Progenitor cell of endocrine pancreas (in vitro differentiated cells): ENCODE data around the gene IL6ST. TPM values are rescaled to one million over a fixed set of nuclear protein-coding genes. Genes with fewer than 3 reads are reported as not detected.

ENCODE experiments used
- DNase-seq: peaks from one replicate; pipeline ENCODE4 v3.0.0; 2021; ENCODE audit warnings: low spot score; ENCODE audit not compliant: unreplicated experiment
- H3K27ac Mint-ChIP-seq: 2 replicates; pipeline ENCODE4 v1.8.0; 2021; ENCODE audit warnings: mild to moderate bottlenecking, moderate library complexity, mixed read lengths
- H3K27me3 Mint-ChIP-seq: 2 replicates; pipeline ENCODE4 v1.8.0; 2021; ENCODE audit warnings: mixed read lengths
- H3K36me3 Mint-ChIP-seq: 2 replicates; pipeline ENCODE4 v1.8.0; 2022; ENCODE audit warnings: mixed read lengths; ENCODE audit not compliant: insufficient read depth
- H3K4me1 Mint-ChIP-seq: 2 replicates; pipeline ENCODE4 v1.8.0; 2021; ENCODE audit warnings: low read depth, mixed read lengths
- H3K4me3 Mint-ChIP-seq: 2 replicates; pipeline ENCODE4 v1.8.0; 2021; ENCODE audit warnings: low read depth, mild to moderate bottlenecking, moderate library complexity, mixed read lengths
- H3K9me3 Mint-ChIP-seq: 2 replicates; pipeline ENCODE4 v1.8.0; 2021; ENCODE audit warnings: low read depth, mixed read lengths
- total RNA-seq: library from RNA; stranded (reverse); gene quantifications from 2 replicates; pipeline ENCODE4 v1.2.1, GENCODE V29; 2021
- TF ChIP-seq, protein P1 (sequence below): fragments of 200-600 bp; sonication (generic); IDR thresholded peaks from one replicate; pipeline ENCODE4 v1.5.0; 2021; ENCODE audit warnings: antibody characterized with exemption, mild to moderate bottlenecking; ENCODE audit not compliant: unreplicated experiment

Gene IL6ST
- total RNA-seq, 1 donor from 2014 or later = 53.2 TPM

DNA sequence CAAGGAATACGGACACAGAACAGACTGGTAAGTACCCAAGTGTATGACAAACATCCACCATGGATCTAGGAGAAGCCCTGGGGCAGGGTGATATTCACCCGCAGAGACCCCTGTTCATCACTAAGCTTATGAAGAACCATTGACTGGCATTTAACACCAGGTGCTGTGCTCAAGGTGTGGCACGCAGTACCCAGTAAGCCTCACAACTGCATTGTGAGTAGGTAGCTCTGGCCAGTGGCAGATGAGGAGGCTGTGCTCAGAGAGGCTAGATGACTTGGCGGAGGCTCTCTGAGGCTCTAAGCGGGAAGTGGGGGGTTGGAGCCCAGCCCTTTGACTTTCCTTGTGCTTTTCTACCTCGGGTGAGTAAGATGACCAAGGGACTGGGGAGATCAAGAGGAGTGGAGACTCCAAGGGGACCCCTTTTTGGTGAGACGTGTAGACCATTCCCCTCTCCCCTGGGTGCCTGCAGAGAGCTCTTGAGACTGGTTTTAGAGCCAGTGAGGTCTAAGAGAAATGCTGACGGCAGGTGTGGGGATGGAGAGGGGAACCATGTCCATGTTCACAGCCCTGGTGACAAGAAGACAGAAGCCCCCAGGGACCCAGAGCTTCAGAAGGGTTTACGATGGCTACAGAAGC is 70.8 kb downstream of the IL6ST start:
- H3K4me1 Mint-ChIP-seq = peaks cover 4% of the 10 kb centered on the region
- H3K36me3 Mint-ChIP-seq = no peaks in the 10 kb centered on the region
- H3K27ac Mint-ChIP-seq = no peak overlapping the region
- H3K27me3 Mint-ChIP-seq = no peaks in the 10 kb centered on the region
- no peak overlapping the region for H3K4me3 Mint-ChIP-seq
- DNase-seq = no peak
- TF ChIP-seq, protein P1, sequence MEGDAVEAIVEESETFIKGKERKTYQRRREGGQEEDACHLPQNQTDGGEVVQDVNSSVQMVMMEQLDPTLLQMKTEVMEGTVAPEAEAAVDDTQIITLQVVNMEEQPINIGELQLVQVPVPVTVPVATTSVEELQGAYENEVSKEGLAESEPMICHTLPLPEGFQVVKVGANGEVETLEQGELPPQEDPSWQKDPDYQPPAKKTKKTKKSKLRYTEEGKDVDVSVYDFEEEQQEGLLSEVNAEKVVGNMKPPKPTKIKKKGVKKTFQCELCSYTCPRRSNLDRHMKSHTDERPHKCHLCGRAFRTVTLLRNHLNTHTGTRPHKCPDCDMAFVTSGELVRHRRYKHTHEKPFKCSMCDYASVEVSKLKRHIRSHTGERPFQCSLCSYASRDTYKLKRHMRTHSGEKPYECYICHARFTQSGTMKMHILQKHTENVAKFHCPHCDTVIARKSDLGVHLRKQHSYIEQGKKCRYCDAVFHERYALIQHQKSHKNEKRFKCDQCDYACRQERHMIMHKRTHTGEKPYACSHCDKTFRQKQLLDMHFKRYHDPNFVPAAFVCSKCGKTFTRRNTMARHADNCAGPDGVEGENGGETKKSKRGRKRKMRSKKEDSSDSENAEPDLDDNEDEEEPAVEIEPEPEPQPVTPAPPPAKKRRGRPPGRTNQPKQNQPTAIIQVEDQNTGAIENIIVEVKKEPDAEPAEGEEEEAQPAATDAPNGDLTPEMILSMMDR = no peak
- H3K9me3 Mint-ChIP-seq = no peaks in the 10 kb centered on the region

- DNase-seq = no peak
- no peak overlapping the region for H3K4me3 Mint-ChIP-seq
- H3K9me3 Mint-ChIP-seq = no peaks in the 10 kb centered on the region
- H3K27me3 Mint-ChIP-seq = no peaks in the 10 kb centered on the region
- H3K4me1 Mint-ChIP-seq = peaks cover 4% of the 10 kb centered on the region
- no peaks in the 10 kb centered on the region for H3K36me3 Mint-ChIP-seq
- TF ChIP-seq, protein P1 = no peak
- H3K27ac Mint-ChIP-seq = no peak overlapping the region
Measured at GRCh38 chr5:55923177-55923771, 71.5 kb downstream of the IL6ST start.

GRCh38 chr5:55921617-55922016 is 73.1 kb downstream of the IL6ST start:
- H3K27me3 Mint-ChIP-seq = no peaks in the 10 kb centered on the region
- no peak overlapping the region for H3K4me3 Mint-ChIP-seq
- DNase-seq = no peak
- TF ChIP-seq, protein P1 = no peak
- H3K4me1 Mint-ChIP-seq = peaks cover 6% of the 10 kb centered on the region
- no peaks in the 10 kb centered on the region for H3K9me3 Mint-ChIP-seq
- no peaks in the 10 kb centered on the region for H3K36me3 Mint-ChIP-seq
- no peak overlapping the region for H3K27ac Mint-ChIP-seq

- DNase-seq = no peak
- Mint-ChIP-seq H3K27me3 (no peaks in the 10 kb centered on the region), H3K27ac (no peak overlapping the region)
Measured at GRCh38 chr5:55920784-55921183, 74.0 kb downstream of the IL6ST start.

GRCh38 chr5:55919625-55920024 is 75.1 kb downstream of the IL6ST start:
- Mint-ChIP-seq H3K4me1 (peaks cover 6% of the 10 kb centered on the region), H3K27me3 (no peaks in the 10 kb centered on the region), H3K9me3 (no peaks in the 10 kb centered on the region), H3K36me3 (no peaks in the 10 kb centered on the region), H3K4me3 (no peak overlapping the region), H3K27ac (no peak overlapping the region)
- no peak for DNase-seq
- TF ChIP-seq, protein P1 = no peak

More at GRCh38 chr5:55920784-55921183, 74.0 kb downstream of the IL6ST start:
- TF ChIP-seq, protein P1 = peak; percentile 15
- H3K9me3 Mint-ChIP-seq = no peaks in the 10 kb centered on the region
- H3K36me3 Mint-ChIP-seq = no peaks in the 10 kb centered on the region
- H3K4me3 Mint-ChIP-seq = no peak overlapping the region
- H3K4me1 Mint-ChIP-seq = peaks cover 6% of the 10 kb centered on the region
